HL-60 (cell line): Measurements from ENCODE around the gene WFDC11.
"Not testable (repeated sequence)": the region's sequence is repeated elsewhere in the genome, so short reads cannot be mapped to it uniquely, and the experiment has no call there.

Experiments used
- DNase-seq, 2 experiments: peaks; one replicate each; pipeline ENCODE4 v3.0.0-alpha.2; 2010 to 2020; ENCODE audit warnings: low read depth in 1 of 2, low spot score in 1 of 2
- H3K27ac ChIP-seq: fragments of 250-450 bp; sonication (Bioruptor Pico); replicated peaks from 2 replicates; pipeline ENCODE4 v1.5.1; 2020; ENCODE audit warnings: mild to moderate bottlenecking, moderate library complexity
- H3K27me3 ChIP-seq: fragments of 250-450 bp; sonication (Bioruptor Pico); 2 replicates; pipeline ENCODE4 v1.5.1; 2021; ENCODE audit warnings: mild to moderate bottlenecking, moderate library complexity; ENCODE audit not compliant: insufficient read depth, poor library complexity, severe bottlenecking
- H3K4me3 ChIP-seq: replicated peaks from 2 replicates; pipeline ENCODE4 v1.5.1; 2011; ENCODE audit warnings: mild to moderate bottlenecking, control low read depth, low read length; ENCODE audit not compliant: insufficient read depth
- GABPA ChIP-seq: IDR thresholded peaks from 2 replicates; pipeline ENCODE4 v1.6.1; 2012; ENCODE audit warnings: low read depth
- POLR2AphosphoS5 ChIP-seq: IDR thresholded peaks from 2 replicates; pipeline ENCODE4 v1.6.1; 2012; ENCODE audit warnings: low read depth
- REST ChIP-seq: IDR thresholded peaks from 2 replicates; pipeline ENCODE4 v1.6.1; 2012; ENCODE audit warnings: low read depth; ENCODE audit not compliant: insufficient replicate concordance
- SPI1 ChIP-seq: IDR thresholded peaks from 2 replicates; pipeline ENCODE4 v1.6.1; 2012; ENCODE audit warnings: low read depth, mild to moderate bottlenecking, borderline replicate concordance
- TF ChIP-seq, protein P1 (sequence below): IDR thresholded peaks from one replicate; pipeline ENCODE4 v1.5.1; 2011; ENCODE audit warnings: low read length, control low read depth, inconsistent platforms; ENCODE audit not compliant: insufficient read depth

Gene WFDC11

DNA sequence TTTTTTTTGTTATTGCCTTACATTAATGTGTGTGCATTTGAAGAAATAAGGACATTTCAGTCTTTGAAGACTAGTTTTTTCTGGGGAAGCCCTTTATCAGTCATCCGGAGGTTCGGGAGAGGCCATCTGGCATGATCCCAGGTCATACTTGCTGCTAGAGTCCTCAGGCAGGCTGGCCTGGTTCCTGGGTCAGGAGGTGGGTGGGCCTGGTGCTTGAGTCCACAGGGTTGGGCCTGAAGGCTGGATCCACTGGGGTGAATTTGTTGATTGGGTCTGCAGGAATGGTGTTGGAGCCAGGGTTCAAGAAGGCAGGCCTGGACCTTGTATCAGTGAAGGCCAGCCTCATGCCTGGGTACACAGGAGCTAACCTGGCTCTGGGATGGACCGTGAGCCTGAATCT, 23.2 kb downstream of the WFDC11 start:
- no peak overlapping the region for H3K4me3 ChIP-seq
- H3K27ac ChIP-seq: no peak overlapping the region
- no peak for DNase-seq
- no peaks in the 10 kb centered on the region for H3K27me3 ChIP-seq
- TF ChIP-seq REST (no peak), SPI1 (no peak), GABPA (no peak), POLR2AphosphoS5 (no peak)
- TF ChIP-seq, protein P1, sequence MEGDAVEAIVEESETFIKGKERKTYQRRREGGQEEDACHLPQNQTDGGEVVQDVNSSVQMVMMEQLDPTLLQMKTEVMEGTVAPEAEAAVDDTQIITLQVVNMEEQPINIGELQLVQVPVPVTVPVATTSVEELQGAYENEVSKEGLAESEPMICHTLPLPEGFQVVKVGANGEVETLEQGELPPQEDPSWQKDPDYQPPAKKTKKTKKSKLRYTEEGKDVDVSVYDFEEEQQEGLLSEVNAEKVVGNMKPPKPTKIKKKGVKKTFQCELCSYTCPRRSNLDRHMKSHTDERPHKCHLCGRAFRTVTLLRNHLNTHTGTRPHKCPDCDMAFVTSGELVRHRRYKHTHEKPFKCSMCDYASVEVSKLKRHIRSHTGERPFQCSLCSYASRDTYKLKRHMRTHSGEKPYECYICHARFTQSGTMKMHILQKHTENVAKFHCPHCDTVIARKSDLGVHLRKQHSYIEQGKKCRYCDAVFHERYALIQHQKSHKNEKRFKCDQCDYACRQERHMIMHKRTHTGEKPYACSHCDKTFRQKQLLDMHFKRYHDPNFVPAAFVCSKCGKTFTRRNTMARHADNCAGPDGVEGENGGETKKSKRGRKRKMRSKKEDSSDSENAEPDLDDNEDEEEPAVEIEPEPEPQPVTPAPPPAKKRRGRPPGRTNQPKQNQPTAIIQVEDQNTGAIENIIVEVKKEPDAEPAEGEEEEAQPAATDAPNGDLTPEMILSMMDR: no peak

- H3K27me3 ChIP-seq, H3K4me3 ChIP-seq, H3K27ac ChIP-seq, DNase-seq: not testable (repeated sequence)
Observed at GRCh38 chr20:45645869-45646268, 24.2 kb downstream of the WFDC11 start.

GRCh38 chr20:45641076-45641475, 29.0 kb downstream of the WFDC11 start:
- not testable (repeated sequence) for H3K4me3 ChIP-seq, H3K27ac ChIP-seq

DNA sequence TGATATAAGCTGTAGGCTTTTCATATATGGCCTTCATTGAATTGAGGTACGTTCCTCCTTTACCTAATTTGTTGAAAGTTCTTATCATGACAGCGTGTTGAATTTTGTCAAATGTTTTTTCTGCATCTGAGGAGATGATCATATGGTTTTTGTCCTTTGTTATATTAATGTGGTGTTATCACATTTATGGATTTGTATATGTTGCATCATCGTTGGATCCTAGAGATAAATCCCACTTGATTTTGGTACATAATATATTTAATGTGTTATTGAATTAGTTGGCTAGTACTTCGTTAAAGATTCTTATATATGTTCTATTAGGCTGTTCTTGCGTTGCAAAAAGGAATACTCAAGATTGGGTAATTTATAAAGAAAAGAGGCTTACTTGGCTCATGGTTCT, 30.4 kb downstream of the WFDC11 start:
- TF ChIP-seq GABPA (no peak), POLR2AphosphoS5 (no peak), SPI1 (no peak), REST (no peak)
- TF ChIP-seq, protein P1: no peak
- no peak overlapping the region for H3K27ac ChIP-seq
- DNase-seq: no peak

More at GRCh38 chr20:45641076-45641475, 29.0 kb downstream of the WFDC11 start:
- not testable (repeated sequence) for H3K27me3 ChIP-seq, DNase-seq

GRCh38 chr20:45636513-45636912, 33.5 kb downstream of the WFDC11 start:
- TF ChIP-seq, protein P1: no peak
- TF ChIP-seq SPI1 (no peak), REST (no peak), GABPA (no peak), POLR2AphosphoS5 (no peak)
- no peak for DNase-seq

More for the DNA sequence above, 30.4 kb downstream of the WFDC11 start:
- Histone ChIP-seq H3K4me3 (no peak overlapping the region), H3K27me3 (peaks cover 3% of the 10 kb centered on the region)

More at GRCh38 chr20:45636513-45636912, 33.5 kb downstream of the WFDC11 start:
- peaks cover 3% of the 10 kb centered on the region for H3K27me3 ChIP-seq
- H3K27ac ChIP-seq: no peak overlapping the region
- no peak overlapping the region for H3K4me3 ChIP-seq
